ENCODE data around the gene FBXW4.

DNA sequence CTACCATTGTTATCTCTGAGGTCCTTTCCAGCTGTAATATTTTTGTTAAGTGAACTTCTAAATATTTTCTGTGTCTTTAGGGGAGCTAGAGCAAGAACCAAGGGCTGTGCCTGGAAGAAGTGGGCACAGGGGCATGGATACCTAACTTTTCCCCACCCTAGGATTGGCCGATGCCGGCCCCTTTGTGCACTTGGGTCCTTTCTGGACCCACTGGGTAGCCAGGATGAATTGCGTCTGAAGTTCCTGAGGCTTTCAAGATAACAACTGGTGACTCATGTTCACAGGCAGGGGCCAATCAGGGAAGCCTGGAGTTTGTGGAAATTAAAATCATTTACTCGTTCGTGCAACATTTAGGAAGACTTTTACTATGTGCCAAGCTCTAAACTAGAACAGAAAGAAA is 106.1 kb downstream of the FBXW4 start:
- TF ChIP-seq, protein P1, sequence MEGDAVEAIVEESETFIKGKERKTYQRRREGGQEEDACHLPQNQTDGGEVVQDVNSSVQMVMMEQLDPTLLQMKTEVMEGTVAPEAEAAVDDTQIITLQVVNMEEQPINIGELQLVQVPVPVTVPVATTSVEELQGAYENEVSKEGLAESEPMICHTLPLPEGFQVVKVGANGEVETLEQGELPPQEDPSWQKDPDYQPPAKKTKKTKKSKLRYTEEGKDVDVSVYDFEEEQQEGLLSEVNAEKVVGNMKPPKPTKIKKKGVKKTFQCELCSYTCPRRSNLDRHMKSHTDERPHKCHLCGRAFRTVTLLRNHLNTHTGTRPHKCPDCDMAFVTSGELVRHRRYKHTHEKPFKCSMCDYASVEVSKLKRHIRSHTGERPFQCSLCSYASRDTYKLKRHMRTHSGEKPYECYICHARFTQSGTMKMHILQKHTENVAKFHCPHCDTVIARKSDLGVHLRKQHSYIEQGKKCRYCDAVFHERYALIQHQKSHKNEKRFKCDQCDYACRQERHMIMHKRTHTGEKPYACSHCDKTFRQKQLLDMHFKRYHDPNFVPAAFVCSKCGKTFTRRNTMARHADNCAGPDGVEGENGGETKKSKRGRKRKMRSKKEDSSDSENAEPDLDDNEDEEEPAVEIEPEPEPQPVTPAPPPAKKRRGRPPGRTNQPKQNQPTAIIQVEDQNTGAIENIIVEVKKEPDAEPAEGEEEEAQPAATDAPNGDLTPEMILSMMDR (IDR thresholded peaks at IDR 0.05), result no peak
- TF ChIP-seq POLR2A (IDR thresholded peaks at IDR 0.05), result no peak
